ENCODE results near the gene PEX12.
A peak's percentile ranks its signal among the peaks of the same experiment; 100 is the strongest.

Gene PEX12

DNA sequence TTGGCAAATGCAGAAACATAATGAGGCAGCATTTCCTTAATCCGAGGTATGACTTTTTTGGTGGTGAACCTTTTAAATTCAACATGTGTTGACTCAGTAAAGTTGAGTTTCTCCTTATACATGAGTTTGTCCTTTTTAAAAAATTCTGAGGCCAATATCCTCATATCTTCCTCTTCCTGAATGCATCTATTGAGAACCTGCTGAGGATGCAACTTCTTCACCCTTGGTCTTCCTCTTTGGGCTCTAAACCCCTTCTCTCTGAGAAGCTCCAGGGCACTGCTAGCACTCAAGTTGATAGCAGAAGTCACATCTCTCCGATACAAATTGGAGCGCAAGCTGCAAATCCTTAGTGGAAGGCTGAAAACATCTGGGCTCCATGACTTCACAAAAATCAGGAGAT lies 21.0 kb downstream of the PEX12 start:
- TF ChIP-seq, protein P1, sequence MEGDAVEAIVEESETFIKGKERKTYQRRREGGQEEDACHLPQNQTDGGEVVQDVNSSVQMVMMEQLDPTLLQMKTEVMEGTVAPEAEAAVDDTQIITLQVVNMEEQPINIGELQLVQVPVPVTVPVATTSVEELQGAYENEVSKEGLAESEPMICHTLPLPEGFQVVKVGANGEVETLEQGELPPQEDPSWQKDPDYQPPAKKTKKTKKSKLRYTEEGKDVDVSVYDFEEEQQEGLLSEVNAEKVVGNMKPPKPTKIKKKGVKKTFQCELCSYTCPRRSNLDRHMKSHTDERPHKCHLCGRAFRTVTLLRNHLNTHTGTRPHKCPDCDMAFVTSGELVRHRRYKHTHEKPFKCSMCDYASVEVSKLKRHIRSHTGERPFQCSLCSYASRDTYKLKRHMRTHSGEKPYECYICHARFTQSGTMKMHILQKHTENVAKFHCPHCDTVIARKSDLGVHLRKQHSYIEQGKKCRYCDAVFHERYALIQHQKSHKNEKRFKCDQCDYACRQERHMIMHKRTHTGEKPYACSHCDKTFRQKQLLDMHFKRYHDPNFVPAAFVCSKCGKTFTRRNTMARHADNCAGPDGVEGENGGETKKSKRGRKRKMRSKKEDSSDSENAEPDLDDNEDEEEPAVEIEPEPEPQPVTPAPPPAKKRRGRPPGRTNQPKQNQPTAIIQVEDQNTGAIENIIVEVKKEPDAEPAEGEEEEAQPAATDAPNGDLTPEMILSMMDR (IDR thresholded peaks at IDR 0.05; ENCODE audit: low read depth, low read length, poor library complexity, severe bottlenecking) = no peak
- TF ChIP-seq EZH2phosphoT487 (IDR thresholded peaks at IDR 0.05; ENCODE audit: borderline replicate concordance, low read length) = no peak
- Histone ChIP-seq H3K79me2 (ENCODE audit: control insufficient read depth, low read length) (no peaks in the 10 kb centered on the region), H3K36me3 (ENCODE audit: control insufficient read depth, low read length) (no peaks in the 10 kb centered on the region), H3K27me3 (ENCODE audit: control insufficient read depth, low read length) (peaks cover 19% of the 10 kb centered on the region), H3F3A (ENCODE audit: control insufficient read depth, insufficient read depth) (no peaks in the 10 kb centered on the region), H3K4me3 (ENCODE audit: low read length) (no peak overlapping the region), H3K4me2 (ENCODE audit: low read length) (no peak overlapping the region), H3K9me2 (replicated peaks; ENCODE audit: control insufficient read depth, low read length) (no peaks in the 10 kb centered on the region), H4K20me1 (ENCODE audit: control insufficient read depth, insufficient read depth, low read depth, low read length) (no peaks in the 10 kb centered on the region), H3K27ac (ENCODE audit: low read depth, low read length) (no peak overlapping the region), H3K4me1 (ENCODE audit: control insufficient read depth, low read length) (no peaks in the 10 kb centered on the region), H3K9me3 (ENCODE audit: control insufficient read depth, insufficient read depth, low read length) (no peaks in the 10 kb centered on the region)

DNA sequence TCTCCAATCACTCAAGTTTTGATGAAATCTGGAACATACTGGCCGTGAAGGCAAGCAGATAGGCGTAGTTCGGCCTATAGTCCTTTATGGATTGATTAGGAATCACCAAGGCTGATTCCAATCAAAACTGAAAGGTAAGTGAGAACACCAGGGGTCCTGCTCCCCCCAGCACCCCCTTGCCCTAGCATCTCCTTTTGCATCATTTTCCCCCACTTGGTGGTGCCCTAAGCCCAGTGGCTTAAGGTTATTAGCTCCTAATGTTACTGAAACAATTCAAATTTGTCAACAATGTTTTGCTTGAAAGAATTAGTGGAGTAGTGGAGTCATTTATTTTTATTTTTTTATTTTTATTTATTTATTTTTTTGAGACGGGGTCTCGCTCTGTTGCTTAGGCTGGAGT lies 22.7 kb downstream of the PEX12 start:
- H3F3A ChIP-seq (ENCODE audit: control insufficient read depth, insufficient read depth) = no peaks in the 10 kb centered on the region
- no peak overlapping the region for H3K4me3 ChIP-seq (ENCODE audit: low read length)
- H3K36me3 ChIP-seq (ENCODE audit: control insufficient read depth, low read length) = no peaks in the 10 kb centered on the region
- H3K9me2 ChIP-seq (replicated peaks; ENCODE audit: control insufficient read depth, low read length) = no peaks in the 10 kb centered on the region
- TF ChIP-seq, protein P1 (IDR thresholded peaks at IDR 0.05; ENCODE audit: low read depth, low read length, poor library complexity, severe bottlenecking) = peak; percentile 34
- TF ChIP-seq EZH2phosphoT487 (IDR thresholded peaks at IDR 0.05; ENCODE audit: borderline replicate concordance, low read length) = no peak
- no peaks in the 10 kb centered on the region for H4K20me1 ChIP-seq (ENCODE audit: control insufficient read depth, insufficient read depth, low read depth, low read length)
- peaks cover 19% of the 10 kb centered on the region for H3K27me3 ChIP-seq (ENCODE audit: control insufficient read depth, low read length)
- no peak overlapping the region for H3K27ac ChIP-seq (ENCODE audit: low read depth, low read length)
- no peaks in the 10 kb centered on the region for H3K9me3 ChIP-seq (ENCODE audit: control insufficient read depth, insufficient read depth, low read length)
- H3K4me2 ChIP-seq (ENCODE audit: low read length) = no peak overlapping the region
- peaks cover 3% of the 10 kb centered on the region; the same call in 1 of the 2 replicates for H3K4me1 ChIP-seq (ENCODE audit: control insufficient read depth, low read length)
- H3K79me2 ChIP-seq (ENCODE audit: control insufficient read depth, low read length) = no peaks in the 10 kb centered on the region

DNA sequence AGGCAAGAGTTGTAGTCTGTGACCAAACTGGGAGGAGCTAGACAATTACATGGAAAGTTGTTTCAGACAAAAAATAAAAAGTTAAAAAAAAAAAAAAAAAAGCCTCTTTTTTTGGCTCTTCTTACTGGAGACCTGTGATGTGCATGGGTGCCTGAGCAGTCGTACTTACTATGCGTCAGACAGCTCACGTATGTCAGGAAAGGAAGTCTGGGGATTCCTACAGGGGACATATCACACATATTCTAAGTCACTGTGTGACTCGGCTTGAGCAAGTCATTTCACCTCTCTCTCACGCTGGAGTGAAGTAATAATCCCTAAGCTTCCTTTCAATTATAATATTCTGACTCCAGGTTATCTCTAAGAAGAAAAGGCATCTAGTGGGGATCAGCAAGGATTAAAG lies 23.7 kb downstream of the PEX12 start:
- peaks cover 14% of the 10 kb centered on the region; the same call in 1 of the 2 replicates for H3K27me3 ChIP-seq (ENCODE audit: control insufficient read depth, low read length)
- H3K9me3 ChIP-seq (ENCODE audit: control insufficient read depth, insufficient read depth, low read length) = no peaks in the 10 kb centered on the region
- H3K4me1 ChIP-seq (ENCODE audit: control insufficient read depth, low read length) = peaks cover 3% of the 10 kb centered on the region; the same call in 1 of the 2 replicates
- no peak overlapping the region for H3K27ac ChIP-seq (ENCODE audit: low read depth, low read length)
- H3K79me2 ChIP-seq (ENCODE audit: control insufficient read depth, low read length) = no peaks in the 10 kb centered on the region
- H3K4me2 ChIP-seq (ENCODE audit: low read length) = no peak overlapping the region
- no peaks in the 10 kb centered on the region for H3K36me3 ChIP-seq (ENCODE audit: control insufficient read depth, low read length)
- H4K20me1 ChIP-seq (ENCODE audit: control insufficient read depth, insufficient read depth, low read depth, low read length) = no peaks in the 10 kb centered on the region
- no peaks in the 10 kb centered on the region for H3K9me2 ChIP-seq (replicated peaks; ENCODE audit: control insufficient read depth, low read length)
- H3K4me3 ChIP-seq (ENCODE audit: low read length) = no peak overlapping the region
- TF ChIP-seq EZH2phosphoT487 (IDR thresholded peaks at IDR 0.05; ENCODE audit: borderline replicate concordance, low read length) = no peak
- TF ChIP-seq, protein P1 (IDR thresholded peaks at IDR 0.05; ENCODE audit: low read depth, low read length, poor library complexity, severe bottlenecking) = no peak
- H3F3A ChIP-seq (ENCODE audit: control insufficient read depth, insufficient read depth) = no peaks in the 10 kb centered on the region

All from DOHH2 (cell line).